ENCODE results near the gene ARHGAP40. TPM values are rescaled to one million over a fixed set of nuclear protein-coding genes. Genes with fewer than 3 reads are reported as not detected.

The ARHGAP40 gene
- total and polyA plus RNA-seq, 4 donors: 0.57 to 5.0 (median 1.1) TPM

- no peak for ATAC-seq (ENCODE audit: insufficient read depth, low FRiP score)
- 97 to 100% methylated on average over 2 of the region's 2 CpGs for WGBS, 2 donors
- H3K36me3 ChIP-seq (ENCODE audit: control insufficient read depth in 4 of 4, insufficient read depth in 4 of 4, low read length in 4 of 4): peaks cover 20 to 50% (median 44%) of the 10 kb centered on the region in 4 donors
- no peak overlapping the region for H3K27ac ChIP-seq (ENCODE audit: low read depth in 1 of 2, low read length in 1 of 2)
- no peaks in the 10 kb centered on the region for H3K27me3 ChIP-seq (ENCODE audit: control insufficient read depth in 3 of 3, insufficient read depth in 3 of 3, low read length in 2 of 3)
- H3K9ac ChIP-seq (ENCODE audit: insufficient read depth in 1 of 2, low read length in 2 of 2): no peak overlapping the region
- H3K4me3 ChIP-seq: no peak overlapping the region
- TF ChIP-seq CTCF (IDR thresholded peaks at IDR 0.05; ENCODE audit: control extremely low read depth, extremely low read depth): no peak
- H3K4me1 ChIP-seq (ENCODE audit: control insufficient read depth in 5 of 5, insufficient read depth in 5 of 5, low read length in 5 of 5): no peaks in the 10 kb centered on the region
- H3K9me3 ChIP-seq (ENCODE audit: control insufficient read depth in 4 of 4, insufficient read depth in 3 of 4, low read length in 3 of 4): no peaks in the 10 kb centered on the region
- no peak for DNase-seq
These were observed 44.4 kb upstream of the ARHGAP40 start for GRCh38 chr20:38557174-38557573.

- peaks cover 21 to 43% (median 35%) of the 10 kb centered on the region in 4 donors for H3K36me3 ChIP-seq (ENCODE audit: control insufficient read depth in 4 of 4, insufficient read depth in 4 of 4, low read length in 4 of 4)
- TF ChIP-seq CTCF (IDR thresholded peaks at IDR 0.05; ENCODE audit: control extremely low read depth, extremely low read depth): no peak
- 95 to 98% methylated on average over 3 of the region's 3 CpGs for WGBS, 2 donors
These were observed 42.8 kb upstream of the ARHGAP40 start for GRCh38 chr20:38558596-38559360.

GRCh38 chr20:38559764-38560163 is 41.8 kb upstream of the ARHGAP40 start:
- 98 to 99% methylated on average over 3 of the region's 3 CpGs for WGBS, 2 donors
- Histone ChIP-seq H3K4me3 (no peak overlapping the region), H3K4me1 (ENCODE audit: control insufficient read depth in 5 of 5, insufficient read depth in 5 of 5, low read length in 5 of 5) (no peaks in the 10 kb centered on the region), H3K27ac (ENCODE audit: low read depth in 1 of 2, low read length in 1 of 2) (no peak overlapping the region), H3K27me3 (ENCODE audit: control insufficient read depth in 3 of 3, insufficient read depth in 3 of 3, low read length in 2 of 3) (no peaks in the 10 kb centered on the region), H3K9me3 (ENCODE audit: control insufficient read depth in 4 of 4, insufficient read depth in 3 of 4, low read length in 3 of 4) (no peaks in the 10 kb centered on the region), H3K36me3 (ENCODE audit: control insufficient read depth in 4 of 4, insufficient read depth in 4 of 4, low read length in 4 of 4) (peaks cover 23 to 36% (median 30%) of the 10 kb centered on the region in 4 donors), H3K9ac (ENCODE audit: insufficient read depth in 1 of 2, low read length in 2 of 2) (no peak overlapping the region)
- no peak for ATAC-seq (ENCODE audit: insufficient read depth, low FRiP score)
- TF ChIP-seq CTCF (IDR thresholded peaks at IDR 0.05; ENCODE audit: control extremely low read depth, extremely low read depth): no peak
- no peak for DNase-seq

More at GRCh38 chr20:38558596-38559360, 42.8 kb upstream of the ARHGAP40 start:
- Histone ChIP-seq H3K4me1 (ENCODE audit: control insufficient read depth in 5 of 5, insufficient read depth in 5 of 5, low read length in 5 of 5) (no peaks in the 10 kb centered on the region), H3K27me3 (ENCODE audit: control insufficient read depth in 3 of 3, insufficient read depth in 3 of 3, low read length in 2 of 3) (no peaks in the 10 kb centered on the region), H3K9ac (ENCODE audit: insufficient read depth in 1 of 2, low read length in 2 of 2) (no peak overlapping the region), H3K4me3 (no peak overlapping the region), H3K9me3 (ENCODE audit: control insufficient read depth in 4 of 4, insufficient read depth in 3 of 4, low read length in 3 of 4) (no peaks in the 10 kb centered on the region), H3K27ac (ENCODE audit: low read depth in 1 of 2, low read length in 1 of 2) (no peak overlapping the region)
- DNase-seq: no peak
- no peak for ATAC-seq (ENCODE audit: insufficient read depth, low FRiP score)

All from lung (tissue), 12 donors.